ENCODE measurements around the gene VWC2L. TPM values are rescaled to one million over a fixed set of nuclear protein-coding genes. Genes with fewer than 3 reads are reported as not detected.
A peak's percentile ranks its signal among the peaks of the same experiment; 100 is the strongest.

Gene VWC2L
- total and polyA plus RNA-seq, 2 of the 8 experiments (the other 6 are each of a cell fraction or from before 2014, with no cell fraction given) = not detected

DNA sequence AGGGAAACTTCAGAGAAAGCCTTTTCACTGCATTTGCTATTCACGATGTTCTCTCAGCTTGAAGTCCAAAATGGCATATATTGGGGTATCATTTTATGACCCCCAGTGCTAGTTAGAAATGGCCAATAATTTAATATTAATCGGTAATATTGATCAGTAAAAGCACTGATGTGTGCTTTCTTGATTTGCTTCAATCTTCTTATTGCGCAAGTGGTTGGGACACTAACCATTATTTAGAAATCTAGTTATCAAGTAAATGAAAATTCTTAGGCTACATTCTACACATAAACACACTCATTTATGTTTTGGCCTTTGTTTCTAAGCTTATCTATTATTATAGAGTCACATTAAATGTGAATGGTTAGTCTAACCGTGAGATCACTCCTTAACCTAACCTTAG is 49.7 kb upstream of the VWC2L start:
- H4K5ac ChIP-seq (ENCODE audit: insufficient read length, low read depth, low read length) = no peak overlapping the region
- no peak overlapping the region for H2BK5ac ChIP-seq (ENCODE audit: low read depth, low read length)
- H3K79me2 ChIP-seq (ENCODE audit: control insufficient read depth in 1 of 2, insufficient read depth in 2 of 2, low read length in 2 of 2) = no peaks in the 10 kb centered on the region
- no peak overlapping the region for H2BK12ac ChIP-seq (ENCODE audit: low read depth, low read length)
- H3K14ac ChIP-seq (ENCODE audit: insufficient read length) = no peak overlapping the region
- H2AK5ac ChIP-seq (ENCODE audit: low read depth, low read length) = no peak overlapping the region
- POLR2A ChIA-PET (ENCODE audit: partially characterized antibody) = no interaction called here
- no peak overlapping the region for H2AFZ ChIP-seq (ENCODE audit: low read length)
- H3K79me1 ChIP-seq (ENCODE audit: low read depth, low read length) = no peaks in the 10 kb centered on the region
- DNase-seq (ENCODE audit: low read depth in 1 of 2, low spot score in 2 of 2) = no peak
- H3K4ac ChIP-seq (replicated peaks; ENCODE audit: insufficient read length, low read depth, low read length) = no peak overlapping the region
- H3K4me3 ChIP-seq (ENCODE audit: extremely low read depth in 1 of 4, insufficient read depth in 2 of 4, low read depth in 3 of 4, low read length in 4 of 4) = no peak overlapping the region
- H3K23me2 ChIP-seq (ENCODE audit: low read depth, low read length) = no peaks in the 10 kb centered on the region; the same call in 1 of the 2 replicates
- H3K27ac ChIP-seq (ENCODE audit: low read depth, low read length) = no peak overlapping the region
- no peak overlapping the region for H3K18ac ChIP-seq (ENCODE audit: extremely low read depth, low read length)
- no peaks in the 10 kb centered on the region for H3K4me1 ChIP-seq (replicated peaks in 1 of 4; ENCODE audit: control insufficient read depth in 3 of 4, insufficient read depth in 4 of 4, low read length in 3 of 4)
- no peak overlapping the region for H3K9ac ChIP-seq (replicated peaks in 1 of 4; ENCODE audit: extremely low read depth in 1 of 4, low read depth in 3 of 4, low read length in 3 of 4)
- H2BK20ac ChIP-seq (ENCODE audit: low read length) = no peak overlapping the region
- H3K27me3 ChIP-seq (replicated peaks in 1 of 4; ENCODE audit: control insufficient read depth in 3 of 4, extremely low read depth in 1 of 4, insufficient read depth in 3 of 4, low read length in 3 of 4) = no peaks in the 10 kb centered on the region
- H3K9me3 ChIP-seq (ENCODE audit: insufficient read depth in 2 of 2, low read depth in 1 of 2, low read length in 1 of 2) = peaks cover 0 to 3% of the 10 kb centered on the region in 2 experiments; a peak in 2 of 4 replicates
- H4K20me1 ChIP-seq (replicated peaks in 1 of 2; ENCODE audit: control insufficient read depth in 1 of 2, insufficient read depth in 2 of 2, low read length in 2 of 2) = no peaks in the 10 kb centered on the region
- TF ChIP-seq CEBPB (IDR thresholded peaks at IDR 0.05; ENCODE audit: low read depth, low read length) = peak; percentile 69; the same call in 1 of the 2 replicates
- no peak for TF ChIP-seq BCL11A (IDR thresholded peaks at IDR 0.05; ENCODE audit: low read depth in 2 of 2, low read length in 2 of 2)
- FAIRE-seq = no peak
- CTCF ChIA-PET (ENCODE audit: partially characterized antibody) = interaction anchor here (1.0 to 1.5 kb wide), 4 partner anchors 13 to 245 kb away, joined by 3 to 6 read pairs (median 4); no protein-coding TSS in a partner anchor
- no peak overlapping the region for H3K56ac ChIP-seq (replicated peaks; ENCODE audit: insufficient read length, low read depth, low read length)
- H4K91ac ChIP-seq (replicated peaks; ENCODE audit: insufficient read length, low read length) = no peak overlapping the region
- H3K23ac ChIP-seq (ENCODE audit: insufficient read length) = no peak overlapping the region
- H3K36me3 ChIP-seq (ENCODE audit: control insufficient read depth in 2 of 4, insufficient read depth in 4 of 4, low read length in 3 of 4) = no peaks in the 10 kb centered on the region
- H2BK15ac ChIP-seq (ENCODE audit: low read length) = no peak overlapping the region
- no peak overlapping the region for H2BK120ac ChIP-seq (replicated peaks; ENCODE audit: low read depth, low read length)
- 93% methylated on average over 4 of the region's 4 CpGs; no CpG with 5 or more reads in 1 of the 2 experiments for whole genome bisulfite sequencing, 2 experiments (ENCODE audit: extremely low coverage in 1 of 2, insufficient coverage in 1 of 2, insufficient read length in 1 of 2, insufficient replicate concordance in 2 of 2, low coverage in 1 of 2, low lambda C conversion rate in 2 of 2, missing lambda C conversion rate in 1 of 2)
- no peak overlapping the region for H4K8ac ChIP-seq (ENCODE audit: extremely low read depth, insufficient read depth, low read length)
- H3K4me2 ChIP-seq (ENCODE audit: insufficient read depth in 1 of 2, low read depth in 2 of 2, low read length in 2 of 2) = no peak overlapping the region

All from H1 (cell line).